GM19467 (cell line): ENCODE data around the gene EPC2.
"Not testable (repeated sequence)": the region's sequence is repeated elsewhere in the genome, so short reads cannot be mapped to it uniquely, and the experiment has no call there.

Source experiments
- ATAC-seq: cut with Tn5 transposase; IDR thresholded peaks from one replicate; pipeline ENCODE4 v1.9.1; 2021; ENCODE audit warnings: mild to moderate bottlenecking, moderate library complexity; ENCODE audit not compliant: unreplicated experiment

The EPC2 gene

DNA sequence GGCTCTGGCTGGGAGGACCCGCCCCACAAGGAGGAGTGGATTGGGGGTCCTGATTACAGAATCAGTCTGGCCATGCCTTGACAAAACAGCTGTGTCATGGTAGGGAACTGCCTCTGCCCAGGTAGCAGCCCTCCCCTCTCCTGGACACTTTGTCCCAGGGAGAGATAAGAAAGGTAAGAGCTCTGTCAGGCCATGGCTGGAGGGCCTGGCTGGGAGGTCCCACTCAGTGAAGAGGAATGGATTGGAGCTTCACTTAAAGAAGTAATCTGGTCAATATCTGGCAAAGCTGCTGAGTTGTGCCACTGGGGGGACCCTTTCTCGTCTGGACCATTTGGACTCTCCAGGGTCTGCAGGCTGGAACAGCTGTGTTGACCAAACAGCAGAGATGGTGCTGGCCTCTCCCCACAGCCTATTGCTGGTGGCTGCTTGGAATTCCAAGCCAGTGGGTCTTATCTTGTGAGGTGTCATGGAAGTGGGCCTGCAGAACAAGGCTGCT lies 75.4 kb downstream of the EPC2 start:
- no peak for ATAC-seq

DNA sequence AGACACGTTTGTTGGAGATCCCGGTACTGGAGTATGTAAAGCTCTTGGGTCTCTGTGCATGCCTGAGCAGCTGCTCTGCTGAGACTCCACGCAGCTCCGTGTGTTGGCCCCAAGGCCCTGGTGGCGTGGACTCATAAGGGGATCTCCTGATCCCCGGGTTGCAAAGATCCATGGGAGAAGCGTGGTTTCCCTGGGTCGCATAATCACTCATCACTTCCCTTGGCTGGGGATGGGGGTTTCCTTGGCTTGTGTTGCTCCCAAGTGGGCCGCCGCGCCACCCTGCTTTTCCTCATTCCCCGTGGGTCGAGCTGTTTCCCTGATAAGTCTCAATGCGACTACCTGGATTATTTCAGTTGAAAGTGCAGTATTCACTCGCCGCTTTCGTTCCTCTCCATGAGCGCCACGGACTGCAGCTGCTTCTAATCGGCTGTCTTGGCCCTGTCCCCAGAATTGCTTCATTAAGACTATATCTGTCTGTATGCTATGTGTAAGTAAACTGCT lies 76.0 kb downstream of the EPC2 start:
- ATAC-seq: no peak

DNA sequence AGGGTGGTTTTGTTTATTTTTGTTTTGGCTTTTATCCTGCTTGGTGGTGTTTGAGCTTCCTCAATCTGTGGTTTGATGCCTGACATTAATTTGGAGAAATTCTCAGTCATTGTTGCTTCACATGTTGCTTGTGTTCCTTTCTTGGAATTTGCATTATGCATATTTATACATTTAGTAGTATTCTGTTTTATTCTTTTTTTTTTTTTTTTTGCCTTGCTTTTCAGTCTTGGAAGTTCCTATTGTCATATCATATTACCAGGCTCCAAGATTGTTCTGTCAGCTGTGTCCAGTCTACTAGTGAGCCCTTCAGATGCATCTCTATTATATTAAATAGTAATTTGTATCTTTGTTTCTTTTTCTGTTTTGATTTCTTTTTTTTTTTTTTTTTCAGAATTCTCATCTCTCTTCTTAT lies 77.0 kb downstream of the EPC2 start:
- ATAC-seq: no peak

DNA sequence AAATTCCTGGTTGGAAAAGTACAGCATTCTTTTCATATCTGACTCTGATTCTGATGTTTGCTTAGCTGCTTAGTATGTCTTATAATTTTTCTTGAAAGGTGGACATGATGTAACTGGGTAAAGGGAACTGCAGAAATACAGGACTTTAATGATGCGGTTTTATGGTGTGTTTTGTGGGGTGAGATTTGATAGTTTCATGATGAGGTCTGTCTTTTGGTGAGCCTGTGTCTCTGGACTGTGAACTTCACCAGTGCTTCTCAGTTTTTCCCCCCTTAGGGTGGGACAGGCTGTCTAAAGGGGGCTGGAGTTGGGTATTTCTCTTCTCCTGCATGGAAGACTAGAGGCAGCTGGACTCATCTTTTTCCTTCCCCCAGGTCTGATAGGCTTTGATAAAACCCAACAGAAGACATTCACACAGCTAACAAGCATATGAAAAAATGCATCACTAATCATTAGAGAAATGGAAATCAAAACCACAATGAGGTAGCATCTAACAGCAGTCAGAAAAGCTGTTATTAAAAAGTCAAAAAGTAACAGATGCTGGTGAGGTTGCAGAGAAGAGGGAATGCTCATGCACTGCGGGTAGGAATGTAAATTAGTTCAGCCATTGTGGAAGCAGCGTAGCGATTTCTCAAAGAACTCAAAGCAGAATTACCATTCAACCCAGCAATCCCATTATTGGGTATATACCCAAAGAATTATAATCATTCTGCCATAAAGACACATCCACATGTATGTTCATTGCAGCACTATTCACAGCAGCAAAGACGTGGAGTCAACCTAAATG lies 77.6 kb downstream of the EPC2 start:
- no peak for ATAC-seq

DNA sequence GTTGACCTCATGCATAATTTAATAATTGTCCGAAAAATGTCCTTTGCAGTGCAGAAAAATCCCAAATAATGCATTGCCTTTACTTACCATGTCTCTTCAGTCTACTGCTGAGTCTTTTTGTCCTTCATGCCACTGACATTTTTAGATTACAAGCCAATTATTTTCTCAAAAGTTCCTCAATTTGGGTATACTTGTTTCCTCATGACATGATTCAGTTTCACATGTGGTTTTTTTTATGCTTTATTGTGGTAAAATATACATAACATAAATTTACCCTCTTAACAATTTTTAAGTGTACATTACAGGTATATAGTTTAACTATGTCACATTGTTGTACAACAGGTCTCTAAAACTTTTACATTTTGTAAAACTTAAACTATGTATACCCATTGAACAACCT lies 81.0 kb downstream of the EPC2 start:
- ATAC-seq: no peak

DNA sequence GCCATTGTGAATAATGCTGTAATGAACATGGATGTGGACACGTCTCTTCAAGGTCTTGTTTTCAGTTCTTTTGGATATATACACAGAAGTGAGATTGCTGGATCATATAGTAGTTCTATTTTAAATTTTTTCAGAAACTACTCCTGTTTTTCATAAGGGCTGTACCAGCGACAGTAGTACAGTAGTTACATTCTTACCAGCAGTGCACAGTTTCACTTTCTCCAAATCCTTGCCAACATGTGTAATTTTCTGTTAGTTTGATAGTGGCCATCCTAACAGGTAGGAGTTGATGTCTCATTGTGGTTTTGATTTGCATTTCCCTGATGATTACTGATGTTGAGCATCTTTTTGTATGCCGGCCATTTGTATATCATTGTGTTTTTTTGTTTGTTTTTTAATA lies 81.7 kb downstream of the EPC2 start:
- peak; percentile 68 for ATAC-seq

DNA sequence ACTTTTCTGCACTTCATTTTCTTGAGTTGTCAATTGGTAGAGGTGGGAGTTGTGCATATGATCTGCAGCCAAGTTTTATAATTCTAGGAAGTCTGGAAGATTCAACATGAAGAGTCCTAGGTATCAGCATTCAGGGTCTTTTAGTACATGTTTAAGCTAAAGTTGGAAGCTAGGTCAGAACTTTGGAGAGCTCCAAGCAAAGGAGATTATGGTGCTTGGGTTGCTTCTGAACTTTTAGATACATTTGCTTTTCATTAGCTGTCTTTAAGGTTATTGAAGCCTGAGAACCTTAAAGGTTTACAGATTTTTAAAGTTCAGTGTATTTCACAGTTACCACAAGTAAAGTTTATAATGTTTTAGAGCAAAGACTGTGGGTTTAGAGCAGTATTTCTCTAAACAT lies 85.5 kb downstream of the EPC2 start:
- ATAC-seq: no peak

DNA sequence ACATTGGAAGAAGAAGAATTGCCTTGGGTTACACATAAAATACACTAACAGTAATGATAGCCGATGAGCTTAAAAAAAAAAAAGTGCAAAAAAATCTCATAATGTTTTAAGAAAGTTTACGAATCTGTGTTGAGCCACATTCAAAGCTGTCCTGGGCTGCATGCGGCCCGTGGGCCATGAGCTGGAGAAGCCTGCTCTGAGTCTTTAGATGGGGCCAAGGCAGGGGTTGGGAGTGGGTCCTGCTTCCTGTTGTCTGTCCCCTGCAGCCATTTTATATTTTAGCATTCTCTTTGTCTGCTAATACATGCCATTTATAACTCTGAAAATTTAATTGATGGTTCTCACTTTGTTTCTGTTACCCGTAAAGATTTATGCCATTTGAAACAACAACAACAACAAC lies 93.2 kb downstream of the EPC2 start:
- ATAC-seq: no peak

DNA sequence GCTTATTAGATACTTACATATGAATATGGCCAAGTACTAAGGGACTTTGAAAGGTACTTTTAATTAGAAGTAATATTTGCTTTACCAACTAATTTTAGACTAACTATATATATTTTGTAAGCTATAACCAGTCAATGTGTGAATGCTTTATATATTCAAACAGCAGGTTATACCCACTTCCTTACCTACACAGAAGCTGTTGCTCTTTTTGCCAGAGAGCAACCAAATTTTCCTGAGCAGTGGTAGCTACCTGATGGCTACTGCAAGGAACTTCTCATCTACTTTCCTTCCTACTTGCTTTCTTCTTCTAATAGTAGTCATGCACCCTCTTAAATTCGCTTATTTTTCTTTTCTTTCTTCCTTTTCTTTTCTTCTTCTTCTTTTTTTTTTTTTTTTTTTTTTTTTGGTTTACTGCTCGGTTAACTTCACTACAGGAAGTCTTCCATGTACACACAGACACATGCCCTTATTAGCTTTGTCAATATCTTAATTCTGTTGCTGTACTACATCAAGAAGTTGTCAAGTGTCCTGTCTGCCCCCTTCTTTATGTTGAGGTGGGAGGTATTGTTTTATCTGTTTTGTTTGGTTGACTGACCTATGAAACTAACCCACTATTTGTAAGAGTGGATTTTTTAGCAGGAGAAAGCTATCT lies 95.0 kb downstream of the EPC2 start:
- ATAC-seq: no peak

DNA sequence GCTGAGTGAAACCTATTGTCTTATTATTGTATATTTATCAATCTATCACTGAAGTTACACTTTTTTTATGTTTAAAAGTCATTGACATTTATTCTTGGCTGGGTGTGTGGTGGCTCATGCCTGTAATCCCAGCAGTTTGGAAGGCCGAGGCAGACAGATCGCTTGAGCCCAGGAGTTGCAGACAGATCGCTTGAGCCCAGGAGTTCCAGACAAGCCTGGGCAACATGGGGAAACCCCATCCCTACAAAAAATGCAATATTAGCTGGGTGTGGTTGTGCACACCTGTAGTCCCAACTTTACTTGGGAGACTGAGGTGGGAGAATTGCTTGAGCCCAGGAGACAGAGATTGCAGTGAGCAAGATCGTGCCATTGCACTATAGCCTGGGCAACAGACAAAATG lies 97.8 kb downstream of the EPC2 start:
- no peak for ATAC-seq

DNA sequence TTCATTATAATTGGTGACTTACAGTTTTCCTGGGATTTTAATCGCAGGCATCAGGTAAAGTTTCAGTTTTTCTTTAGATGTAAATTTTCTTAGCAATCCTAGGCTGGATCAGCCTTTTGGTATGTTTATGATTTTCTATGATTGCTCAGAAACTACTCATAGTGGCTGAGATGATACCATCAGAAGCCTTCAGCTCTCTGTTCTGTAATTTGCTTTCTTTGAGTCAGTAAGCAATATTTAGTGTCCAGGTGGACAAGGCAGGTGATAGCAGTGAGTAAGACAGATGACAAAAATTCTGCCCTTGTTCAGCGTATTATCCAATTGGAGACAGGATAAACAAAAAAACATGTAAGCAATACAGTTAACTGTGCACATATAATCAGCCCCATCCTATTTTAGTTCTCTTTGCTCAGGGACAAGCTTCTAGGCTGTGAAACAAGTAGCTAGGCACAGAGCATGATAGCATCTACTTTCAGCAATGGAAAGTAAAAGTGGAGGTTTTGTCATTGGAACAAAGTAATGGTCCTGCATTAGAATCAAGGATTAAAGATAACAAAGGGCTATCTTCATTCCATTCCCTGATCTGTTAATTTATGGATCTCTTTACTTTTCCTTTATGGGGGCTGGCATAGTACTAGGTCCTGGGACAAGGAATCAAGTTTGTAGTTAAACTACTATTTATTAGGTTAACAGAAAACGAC lies 100.8 kb downstream of the EPC2 start:
- ATAC-seq: no peak

DNA sequence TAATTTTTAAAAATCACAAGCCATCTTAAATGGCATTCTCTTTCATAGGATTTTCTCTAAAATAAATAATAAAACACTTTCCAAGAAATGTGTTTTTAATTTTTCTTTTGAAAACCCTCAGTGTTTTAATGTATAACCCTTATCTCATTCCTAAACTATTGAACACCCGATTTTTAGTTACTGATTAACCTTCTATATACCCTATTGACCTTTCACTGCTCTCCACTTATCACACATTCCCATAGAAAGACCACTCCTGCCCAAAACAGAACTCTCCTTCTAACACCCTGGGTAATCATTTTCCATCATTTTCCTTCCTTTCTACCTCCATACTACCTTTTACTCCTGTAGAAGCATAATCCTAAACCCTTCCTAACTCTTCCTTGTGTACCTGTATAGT lies 102.4 kb downstream of the EPC2 start:
- no peak for ATAC-seq

DNA sequence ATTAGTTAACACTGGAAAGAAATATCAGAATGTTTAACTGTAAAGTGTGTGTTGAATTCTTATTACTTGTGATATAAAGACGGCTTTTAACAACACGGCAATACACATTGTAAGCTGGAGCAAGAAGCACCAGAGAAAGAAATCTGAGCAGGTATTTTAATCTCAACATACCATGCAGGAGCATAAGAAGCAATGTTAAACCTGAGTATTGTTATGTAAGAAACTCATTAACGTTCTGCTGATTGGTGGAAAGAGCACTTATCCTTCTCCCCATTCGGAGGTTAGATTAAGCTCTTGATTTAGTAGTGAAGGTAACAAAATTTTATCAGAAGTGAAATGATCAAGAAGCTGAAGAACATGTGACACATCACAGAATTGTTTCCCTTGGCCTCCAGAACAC lies 107.4 kb downstream of the EPC2 start:
- ATAC-seq: no peak

DNA sequence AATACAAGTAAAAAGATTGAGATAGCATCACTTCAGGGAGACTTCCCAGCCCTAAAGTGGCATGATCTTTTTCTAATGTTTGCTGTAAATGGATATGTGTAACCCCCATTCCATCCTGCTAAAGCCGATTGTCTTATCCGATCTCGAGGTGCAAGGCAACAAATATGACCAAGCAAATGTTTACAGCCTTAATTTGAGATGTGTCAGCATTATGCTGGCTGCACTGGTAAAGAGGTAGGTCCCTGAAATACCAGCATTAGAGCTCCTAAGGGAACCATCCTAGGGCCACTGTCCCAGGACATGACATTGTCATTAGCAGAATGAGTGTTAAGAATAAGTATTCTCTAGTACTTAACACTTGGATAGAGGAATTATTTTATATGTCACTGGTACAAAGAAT lies 108.4 kb downstream of the EPC2 start:
- no peak for ATAC-seq

DNA sequence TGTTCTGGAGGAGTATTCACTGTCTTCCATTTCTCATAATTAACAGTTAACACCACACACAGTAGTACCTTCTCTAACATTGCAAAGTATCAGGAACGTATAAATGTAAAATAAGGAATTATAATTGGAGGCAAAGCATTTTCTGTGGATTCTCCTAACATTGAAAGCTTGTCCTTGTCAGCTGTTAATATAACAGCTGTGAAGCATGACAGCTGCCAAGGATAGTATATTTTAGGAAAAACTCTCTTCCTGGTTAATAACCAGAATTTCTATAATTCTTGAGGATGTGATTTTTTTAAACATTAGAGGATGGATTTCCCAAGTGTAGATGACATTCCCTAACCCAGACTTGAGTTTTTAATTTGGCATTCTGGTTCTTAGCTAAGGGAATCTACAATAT lies 110.3 kb downstream of the EPC2 start:
- ATAC-seq: no peak

DNA sequence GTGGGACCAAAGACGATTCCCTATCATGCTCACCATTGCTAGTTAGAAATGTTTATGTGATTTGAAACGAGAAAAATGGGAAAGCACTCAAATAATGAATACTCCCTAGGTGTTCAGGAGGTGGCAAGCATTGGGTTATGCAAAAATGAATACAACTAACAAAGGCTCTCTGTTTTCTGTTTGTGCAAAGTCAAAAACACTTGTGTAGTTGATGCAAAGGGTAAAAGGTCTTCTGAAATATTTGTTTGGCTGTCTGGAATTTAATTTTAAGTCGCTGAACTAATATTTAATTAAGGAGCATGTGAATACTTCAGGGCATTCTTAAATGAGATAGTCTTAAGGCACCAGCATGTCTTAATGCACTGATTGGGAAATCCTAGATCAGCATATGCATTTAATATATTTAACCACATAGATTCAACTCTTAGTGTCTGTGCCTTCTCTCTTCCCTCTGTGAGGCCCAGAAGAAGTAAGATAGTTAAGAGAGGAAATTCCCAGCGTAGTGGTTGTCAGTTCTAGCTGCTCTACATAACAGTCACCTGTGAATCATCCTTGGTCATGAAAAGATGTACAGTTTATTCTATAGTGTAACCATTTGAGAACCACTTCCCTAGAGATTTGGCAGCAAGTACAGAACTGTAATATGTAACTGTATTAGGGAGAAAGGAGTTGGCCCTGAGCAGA lies 111.9 kb downstream of the EPC2 start:
- ATAC-seq: no peak

DNA sequence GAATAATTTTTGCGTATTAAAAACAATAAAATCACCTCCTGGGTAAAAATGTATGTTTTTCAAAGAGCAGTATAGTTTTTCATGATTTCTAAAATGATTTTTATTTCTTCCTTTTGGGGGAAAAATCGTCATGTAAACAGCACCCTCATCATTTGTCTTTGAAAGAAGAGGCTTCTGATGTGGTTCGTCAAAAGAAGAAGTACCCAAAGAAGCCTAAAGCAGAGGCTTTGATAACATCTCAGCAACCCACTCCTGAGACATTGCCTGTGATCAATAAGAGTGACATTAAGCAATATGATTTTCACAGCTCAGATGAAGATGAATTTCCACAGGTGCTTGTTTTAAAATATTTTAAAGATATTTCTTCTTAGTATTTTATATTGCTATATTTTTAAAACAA lies 120.3 kb downstream of the EPC2 start:
- ATAC-seq: no peak

DNA sequence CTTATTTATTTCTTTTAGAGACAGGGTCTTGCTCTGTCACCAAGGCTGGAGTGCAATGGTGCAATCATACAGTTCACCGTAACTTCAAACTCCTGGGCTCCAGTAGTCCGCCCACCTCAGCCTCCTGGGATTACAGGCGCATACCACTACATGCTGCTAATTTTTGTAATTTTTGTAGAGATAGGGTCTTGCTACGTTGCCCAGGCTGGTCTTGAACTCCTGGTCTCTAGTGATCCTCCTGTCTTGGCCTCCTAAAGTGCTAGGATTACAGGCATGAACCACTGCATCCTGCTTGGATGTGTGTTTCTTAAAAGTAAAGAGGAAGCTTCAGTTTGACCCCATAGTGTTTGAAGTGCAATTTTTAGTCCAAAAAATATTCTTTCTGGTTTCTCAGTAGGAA lies 125.5 kb downstream of the EPC2 start:
- ATAC-seq: no peak

DNA sequence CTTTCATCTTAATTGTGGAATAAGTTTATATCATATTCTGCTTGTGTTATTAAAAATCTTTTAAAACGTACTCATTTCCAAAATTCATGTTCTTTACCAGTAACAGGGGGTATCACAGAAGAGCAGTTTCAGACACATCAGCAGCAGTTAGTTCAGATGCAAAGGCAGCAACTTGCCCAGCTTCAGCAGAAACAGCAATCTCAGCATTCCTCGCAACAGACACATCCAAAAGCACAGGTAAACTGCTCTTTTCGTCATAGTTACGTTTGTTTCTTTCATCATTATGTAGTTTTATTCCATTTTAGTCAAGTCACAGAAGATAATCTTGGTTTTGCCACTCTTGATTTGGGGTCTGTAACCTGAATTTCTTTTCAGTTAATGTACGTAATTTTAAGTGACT lies 137.0 kb downstream of the EPC2 start:
- no peak for ATAC-seq

DNA sequence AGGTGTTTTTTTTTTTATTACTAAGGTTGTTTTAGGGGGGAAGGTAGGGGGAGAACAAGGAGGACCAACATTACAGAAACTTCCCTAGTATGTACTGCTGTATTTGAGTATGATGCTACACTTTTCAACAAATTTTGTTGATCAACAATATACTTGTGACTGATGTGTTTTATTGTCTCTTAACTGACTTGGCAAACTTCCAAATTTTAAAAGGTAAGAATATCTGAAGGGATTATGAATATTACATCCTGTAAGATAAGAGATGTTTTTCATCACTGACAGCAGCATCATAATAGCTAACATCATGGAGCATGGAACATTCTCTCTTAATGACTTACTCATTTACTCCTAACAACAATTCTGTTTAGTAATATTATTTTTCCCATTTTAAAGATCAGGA lies 144.5 kb downstream of the EPC2 start:
- no peak for ATAC-seq

DNA sequence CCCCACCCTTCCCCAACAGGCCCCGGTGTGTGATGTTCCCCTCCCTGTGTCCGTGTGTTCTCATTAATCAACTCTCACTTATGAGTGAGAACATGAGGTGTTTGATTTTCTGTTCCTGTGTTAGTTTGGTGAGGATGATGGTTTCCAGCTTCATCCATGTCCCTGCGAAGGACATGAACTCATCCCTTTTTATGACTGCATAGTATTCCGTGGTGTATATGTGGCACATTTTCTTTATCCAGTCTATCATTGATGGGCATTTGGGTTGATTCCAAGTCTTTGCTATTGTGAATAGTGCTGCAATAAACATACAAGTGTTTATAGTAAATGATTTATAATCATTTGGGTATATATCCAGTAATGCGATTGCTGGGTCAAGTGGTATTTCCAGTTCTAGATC lies 145.6 kb downstream of the EPC2 start:
- ATAC-seq: not testable (repeated sequence)
